HCT116 (cell line): ENCODE data around the gene GBGT1. TPM values are rescaled to one million over a fixed set of nuclear protein-coding genes. Genes with fewer than 3 reads are reported as not detected.

Experiments
- ATAC-seq: fragments of 200-7000 bp; cut with Tn5 transposase; 2 replicates; pipeline ENCODE4 v1.9.1; 2020; ENCODE audit warnings: mild to moderate bottlenecking, moderate library complexity
- BruUV-seq: library from RNA; stranded (reverse); fragments of 400-500 nt; replicated peaks from 2 replicates; lab custom pipeline; 2021; lab: Mats Ljungman, UMichigan
- CTCF ChIA-PET: fragments of 300-600 bp; sonication (Branson Sonifier 250); formaldehyde crosslinking; loops from one replicate; lab custom pipeline; 2021; ENCODE audit warnings: antibody characterized with exemption; lab: Charles Lee
- POLR2A ChIA-PET: fragments of 300-600, 350-600 bp; sonication (Branson Sonifier 250); formaldehyde crosslinking; loops from one replicate; lab custom pipeline; 2021; ENCODE audit warnings: antibody characterized with exemption; lab: Charles Lee
- RAD21 ChIA-PET, 2 experiments: fragments of 300-600 bp; sonication (Branson Sonifier 250); formaldehyde crosslinking; loops; one replicate each; lab custom pipeline; 2023; ENCODE audit warnings: low total read pairs in 2 of 2; ENCODE audit not compliant: uncharacterized antibody in 2 of 2, unreplicated experiment in 2 of 2, low non-redundant PET in 1 of 2; lab: Charles Lee
- DNase-seq: peaks from one replicate; pipeline ENCODE4 v3.0.0-alpha.2; 2010; ENCODE audit warnings: low read depth, low spot score
- H2AFZ ChIP-seq: fragments of 200-600 bp; shearing (Covaris generic), sonication (generic); 2 replicates; pipeline ENCODE4 v1.6.1; 2017; ENCODE audit warnings: low read depth, mixed run types, mixed read lengths, antibody characterized with exemption, low read length; ENCODE audit not compliant: poor library complexity, severe bottlenecking
- H3K27ac ChIP-seq: 2 replicates; pipeline ENCODE4 v1.5.1; 2012; ENCODE audit warnings: low read depth, low read length
- H3K27me3 ChIP-seq: fragments of 200-600 bp; sonication (generic); 2 replicates; pipeline ENCODE4 v1.6.1; 2016; ENCODE audit warnings: mixed run types, low read length, mixed read lengths; ENCODE audit not compliant: insufficient read depth
- H3K36me3 ChIP-seq, 2 experiments: fragments of 200-500 bp in 1 of 2; fragments of 200-600 bp in 1 of 2; sonication (Bioruptor generic) in 1 of 2; sonication (generic) in 1 of 2; 2 replicates each; pipeline versions ENCODE4 v1.5.1 to v1.6.1; 2014 to 2016; ENCODE audit warnings: low read length in 2 of 2, inconsistent platforms in 1 of 2, mixed read lengths in 1 of 2, mixed run types in 1 of 2; ENCODE audit not compliant: insufficient read depth in 2 of 2, control insufficient read depth in 1 of 2
- H3K4me1 ChIP-seq, 2 experiments: fragments of 200-600 bp in 1 of 2; sonication (generic) in 1 of 2; 2 replicates each; pipeline versions ENCODE4 v1.5.1 to v1.6.1; 2012 to 2017; ENCODE audit warnings: low read length in 2 of 2, inconsistent platforms in 1 of 2, mild to moderate bottlenecking in 1 of 2, mixed read lengths in 1 of 2, mixed run types in 1 of 2, moderate library complexity in 1 of 2; ENCODE audit not compliant: insufficient read depth in 2 of 2, control insufficient read depth in 1 of 2
- H3K4me2 ChIP-seq: fragments of 200-600 bp; sonication (generic); 2 replicates; pipeline ENCODE4 v1.6.1; 2017; ENCODE audit warnings: mixed run types, low read length, mixed read lengths
- H3K4me3 ChIP-seq, 2 experiments: fragments of 200-600 bp in 1 of 2; sonication (generic) in 1 of 2; replicated peaks in 1 of 2; 2 replicates each; pipeline ENCODE4 v1.5.1; 2011 to 2016; ENCODE audit warnings: low read length in 2 of 2, control low read depth in 1 of 2, low read depth in 1 of 2, mild to moderate bottlenecking in 1 of 2, mixed read lengths in 1 of 2, mixed run types in 1 of 2
- H3K79me2 ChIP-seq: fragments of 200-600 bp; sonication (generic); 2 replicates; pipeline ENCODE4 v1.6.1; 2017; ENCODE audit warnings: mild to moderate bottlenecking, mixed run types, low read length, moderate library complexity, mixed read lengths; ENCODE audit not compliant: insufficient read depth
- H3K9ac ChIP-seq: fragments of 200-600 bp; sonication (generic); 2 replicates; pipeline ENCODE4 v1.6.1; 2016; ENCODE audit warnings: low read length, mixed read lengths
- H3K9me2 ChIP-seq: fragments of 200-600 bp; sonication (generic), shearing (Covaris generic); 2 replicates; pipeline ENCODE4 v1.6.1; 2017; ENCODE audit warnings: mixed run types, mild to moderate bottlenecking, moderate library complexity; ENCODE audit not compliant: insufficient read depth
- H3K9me3 ChIP-seq, 2 experiments: fragments of 200-500 bp in 1 of 2; fragments of 200-600 bp in 1 of 2; sonication (Bioruptor generic) in 1 of 2; sonication (generic) in 1 of 2; 2 replicates each; pipeline ENCODE4 v1.6.1; 2014 to 2017; ENCODE audit warnings: low read length in 2 of 2, mixed read lengths in 2 of 2, inconsistent platforms in 1 of 2, low read depth in 1 of 2, mild to moderate bottlenecking in 1 of 2, mixed run types in 1 of 2, moderate library complexity in 1 of 2; ENCODE audit not compliant: control insufficient read depth in 1 of 2, insufficient read depth in 1 of 2
- H4K20me1 ChIP-seq: fragments of 200-600 bp; sonication (generic), shearing (Covaris generic); 2 replicates; pipeline ENCODE4 v1.6.1; 2017; ENCODE audit warnings: mixed run types, mild to moderate bottlenecking, moderate library complexity; ENCODE audit not compliant: insufficient read depth
- CEBPB ChIP-seq: IDR thresholded peaks from 2 replicates; pipeline ENCODE4 v1.6.1; 2012; ENCODE audit warnings: low read depth
- CTCF ChIP-seq, 3 experiments: fragments of 200-600 bp in 1 of 3; sonication (generic) in 1 of 3; IDR thresholded peaks in 2 of 3; conservative IDR thresholded peaks in 1 of 3; 2 replicates each; pipeline ENCODE4 v1.5.1; 2012 to 2017; ENCODE audit warnings: low read depth in 2 of 3, low read length in 2 of 3, antibody characterized with exemption in 1 of 3, borderline replicate concordance in 1 of 3, control low read depth in 1 of 3, mild to moderate bottlenecking in 1 of 3, mixed read lengths in 1 of 3, mixed run types in 1 of 3, moderate library complexity in 1 of 3; ENCODE audit not compliant: insufficient read depth in 1 of 3
- ELF1 ChIP-seq: IDR thresholded peaks from 2 replicates; pipeline ENCODE4 v1.6.1; 2012; ENCODE audit warnings: low read depth, borderline replicate concordance
- MAX ChIP-seq: IDR thresholded peaks from 2 replicates; pipeline ENCODE4 v1.6.1; 2012
- POLR2A ChIP-seq: IDR thresholded peaks from 2 replicates; pipeline ENCODE4 v1.7.0; 2011; ENCODE audit warnings: borderline replicate concordance; ENCODE audit not compliant: insufficient read depth, insufficient read length; ENCODE audit errors: extremely low read depth
- REST ChIP-seq: IDR thresholded peaks from 2 replicates; pipeline ENCODE4 v1.6.1; 2012; ENCODE audit warnings: low read depth
- SIN3A ChIP-seq: IDR thresholded peaks from 2 replicates; pipeline ENCODE4 v1.6.1; 2012; ENCODE audit warnings: low read depth
- SP1 ChIP-seq: IDR thresholded peaks from 2 replicates; pipeline ENCODE4 v1.6.1; 2012; ENCODE audit warnings: low read depth
- TCF7L2 ChIP-seq: IDR thresholded peaks from 2 replicates; pipeline ENCODE4 v1.7.0; 2011; ENCODE audit warnings: borderline replicate concordance, inconsistent platforms; ENCODE audit not compliant: insufficient read depth, insufficient read length; ENCODE audit errors: extremely low read depth
- YY1 ChIP-seq: IDR thresholded peaks from 2 replicates; pipeline ENCODE4 v1.6.1; 2011; ENCODE audit warnings: low read length, low read depth, moderate library complexity, mild to moderate bottlenecking; ENCODE audit not compliant: insufficient replicate concordance; ENCODE audit errors: extremely low read depth
- ZFX ChIP-seq: fragments of 450-650 bp; IDR thresholded peaks from 2 replicates; pipeline ENCODE4 v1.6.1; 2017
- intact Hi-C: fragments of 100-400 bp; cut with micrococcal nuclease; formaldehyde crosslinking; loops from 2 replicates; pipeline ENCODE4 v1.10.0; 2022
- total RNA-seq: library from RNA; stranded (reverse); gene quantifications from one replicate; pipeline ENCODE4 v1.2.1, GENCODE V29; 2021; ENCODE audit not compliant: unreplicated experiment

The GBGT1 gene
- total RNA-seq, 1 experiment from 2014 or later: 0.34 TPM

GRCh38 chr9:133118568-133118967 lies 45.1 kb downstream of the GBGT1 start:
- ChIA-PET RAD21 (interaction anchor here in 1 of 2 experiments (1.2 kb wide), 1 partner anchor 30 kb away, joined by 3 read pairs; no protein-coding TSS in a partner anchor), CTCF (interaction anchor here (1.5 kb wide), 1 partner anchor 26 kb away, joined by 3 read pairs; no protein-coding TSS in a partner anchor)
- H3K4me2 ChIP-seq: no peak overlapping the region
- no peaks in the 10 kb centered on the region for H3K27me3 ChIP-seq
- H4K20me1 ChIP-seq: no peaks in the 10 kb centered on the region
- peaks cover 8 to 41% of the 10 kb centered on the region in 2 experiments for H3K4me1 ChIP-seq
- no peak overlapping the region for H3K9ac ChIP-seq
- DNase-seq: no peak
- H3K9me2 ChIP-seq: no peaks in the 10 kb centered on the region
- no peak overlapping the region for H2AFZ ChIP-seq
- H3K9me3 ChIP-seq: no peaks in the 10 kb centered on the region
- TF ChIP-seq TCF7L2 (no peak), POLR2A (no peak), ELF1 (no peak), SIN3A (no peak), CTCF (IDR thresholded peaks at IDR 0.05 in 2 of 3, conservative IDR thresholded peaks at IDR 0.05 in 1 of 3; ENCODE audit: borderline replicate concordance in 1 of 3, insufficient read depth in 1 of 3, low read depth in 2 of 3, low read length in 2 of 3) (no peak), SP1 (no peak), YY1 (no peak), ZFX (no peak), REST (no peak), CEBPB (no peak), MAX (no peak)
- TF ChIP-seq, all 23 proteins: peak for 0
- no peak for ATAC-seq
- intact Hi-C loops: no loop called here
- H3K4me3 ChIP-seq: no peak overlapping the region
- POLR2A ChIA-PET: no interaction called here
- no peak overlapping the region for H3K27ac ChIP-seq
- no TSS peak for BruUV-seq
- H3K79me2 ChIP-seq: peaks cover 41% of the 10 kb centered on the region
- no peaks in the 10 kb centered on the region for H3K36me3 ChIP-seq
